Hematopoietic multipotent progenitor cell treated with erythropoietin and hydrocortisone succinate and interleukin-3 and kit ligand, for 6 days (in vitro differentiated cells): ENCODE measurements around the gene ROBO3.

ENCODE experiments used
- DNase-seq: peaks from one replicate; pipeline ENCODE4 v3.0.0-alpha.2; 2015

Gene ROBO3

DNA sequence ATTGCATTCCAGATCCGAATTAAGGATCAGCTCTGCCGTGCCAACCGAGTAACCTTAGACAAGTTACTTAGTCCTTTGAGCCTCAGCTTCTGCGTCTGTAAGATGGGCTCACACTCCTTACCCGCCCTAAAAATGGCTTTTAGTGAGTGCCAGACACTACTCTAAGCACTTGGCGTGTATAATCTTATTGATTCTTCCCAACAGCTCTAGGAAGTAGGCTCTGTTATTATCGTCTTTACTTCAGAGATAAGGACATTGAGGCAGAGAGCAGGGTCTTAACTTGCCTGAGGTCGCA, 21.7 kb upstream of the ROBO3 start:
- no peak for DNase-seq

DNA sequence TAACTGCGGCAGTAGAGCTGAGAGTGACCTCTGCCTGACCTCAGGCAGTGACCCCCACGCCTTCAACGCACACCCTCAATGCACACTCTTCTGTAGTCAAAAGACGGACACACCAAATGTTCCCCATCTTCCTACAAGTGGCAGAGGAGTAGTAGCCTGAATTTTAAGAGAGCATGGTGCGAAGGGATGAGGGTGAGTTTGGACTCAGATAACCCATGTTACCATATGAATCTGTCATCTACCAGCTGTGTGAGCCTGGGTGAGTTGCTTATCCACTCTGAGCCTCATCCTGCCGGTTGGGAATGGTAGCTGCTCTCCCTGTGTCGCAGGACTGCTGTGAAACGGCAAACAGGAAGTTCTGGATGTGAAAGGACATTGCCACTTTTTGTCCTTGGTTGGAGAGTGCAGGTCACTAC, 20.6 kb upstream of the ROBO3 start:
- no peak for DNase-seq

DNA sequence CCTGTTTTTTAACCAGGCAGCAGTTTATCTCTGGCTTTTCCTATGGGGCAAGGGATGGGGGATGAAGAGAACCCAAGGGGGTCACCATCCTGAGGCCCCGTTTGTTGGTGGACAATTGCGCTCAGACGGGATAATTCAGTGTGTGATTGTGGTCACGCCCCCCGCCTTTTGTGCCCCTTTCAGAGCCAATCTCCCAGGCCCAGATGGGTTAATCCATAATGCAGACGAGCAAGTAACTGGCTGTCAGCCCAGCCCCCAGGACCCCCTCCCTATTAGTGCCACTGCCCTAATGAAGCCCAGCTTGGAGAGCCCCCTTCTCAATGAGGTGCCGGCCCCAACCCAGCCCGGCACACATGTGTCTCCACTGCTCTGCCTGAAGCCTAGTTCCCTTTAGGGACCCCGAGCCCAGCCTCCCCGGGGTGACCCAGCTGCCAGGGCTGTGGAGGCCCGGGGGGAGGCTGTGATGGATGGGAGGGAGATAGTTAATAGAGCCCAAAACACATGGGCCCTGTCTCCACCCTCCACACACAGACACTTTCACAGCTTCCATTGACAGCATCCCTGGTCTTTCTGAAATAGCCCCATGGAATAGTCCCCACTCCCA, 19.1 kb upstream of the ROBO3 start:
- DNase-seq = no peak

DNA sequence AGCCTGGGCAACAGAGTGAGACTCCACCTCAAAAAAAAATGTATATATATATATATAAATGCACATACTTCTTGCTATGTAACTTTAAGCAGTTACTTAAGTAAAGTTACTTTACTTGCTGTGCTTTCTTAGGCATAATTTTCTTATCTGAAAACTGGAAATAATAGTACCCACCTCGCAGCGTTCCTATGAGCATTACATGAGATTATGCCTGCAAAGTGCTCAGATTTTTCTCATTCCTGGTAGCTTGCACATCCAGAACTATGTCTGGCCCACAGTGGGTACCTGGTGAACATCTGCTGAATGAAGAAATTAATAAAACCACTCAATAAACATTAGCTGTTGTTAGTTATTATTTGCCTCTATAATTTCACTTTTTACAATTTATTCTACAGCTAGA, 6.1 kb upstream of the ROBO3 start:
- no peak for DNase-seq

DNA sequence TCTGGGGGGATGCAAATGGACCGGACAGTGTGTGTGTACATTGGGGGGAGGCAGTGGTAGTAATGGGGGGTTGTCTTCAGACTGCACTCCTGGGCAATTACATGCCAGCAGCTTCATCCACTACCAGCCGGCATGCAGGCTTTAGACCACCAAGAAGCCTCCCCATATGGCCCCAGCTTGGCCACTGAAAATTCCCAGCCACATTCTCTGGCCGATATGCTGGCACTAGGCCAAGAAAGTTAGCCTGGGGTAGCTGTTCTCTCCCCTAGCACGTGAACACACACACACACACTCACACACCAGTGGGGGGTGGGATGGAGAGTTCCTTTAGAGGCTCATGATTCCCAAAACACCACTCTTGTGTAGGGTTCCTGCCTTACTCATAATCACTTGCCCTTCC, 3.6 kb upstream of the ROBO3 start:
- no peak for DNase-seq

DNA sequence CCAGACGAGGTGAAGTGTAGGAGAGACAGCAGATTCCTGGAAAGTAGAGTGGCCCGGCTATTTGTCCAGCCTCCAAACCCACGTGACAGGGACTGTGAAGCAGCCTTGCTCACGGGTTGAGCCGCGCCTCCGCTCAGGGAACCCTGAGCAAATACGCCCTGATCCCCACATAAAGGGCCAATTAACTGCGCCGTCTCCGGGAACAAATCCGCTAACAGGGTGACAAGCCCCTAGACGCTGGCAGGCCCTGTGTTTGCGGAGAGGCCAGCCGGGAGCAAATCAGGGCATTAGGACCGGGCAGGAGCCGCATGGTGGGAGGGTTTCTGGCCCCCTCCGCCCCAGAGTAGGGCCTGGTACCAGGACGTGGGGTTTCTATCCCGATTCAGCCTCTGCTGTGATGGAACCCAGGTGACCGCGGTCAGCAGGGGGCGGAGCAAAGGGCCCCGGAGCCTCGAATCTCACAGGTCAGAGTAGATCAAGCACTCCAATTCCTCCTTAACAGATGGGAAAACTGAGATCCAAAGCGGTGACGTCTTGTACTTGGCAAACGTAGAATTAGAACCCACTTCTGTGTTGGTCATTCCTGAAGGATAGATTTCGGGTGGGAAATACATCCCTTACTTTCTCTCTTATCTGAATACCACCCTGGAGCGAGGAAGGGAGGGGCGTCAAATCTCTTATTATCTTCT, 2.0 kb upstream of the ROBO3 start:
- no peak for DNase-seq

DNA sequence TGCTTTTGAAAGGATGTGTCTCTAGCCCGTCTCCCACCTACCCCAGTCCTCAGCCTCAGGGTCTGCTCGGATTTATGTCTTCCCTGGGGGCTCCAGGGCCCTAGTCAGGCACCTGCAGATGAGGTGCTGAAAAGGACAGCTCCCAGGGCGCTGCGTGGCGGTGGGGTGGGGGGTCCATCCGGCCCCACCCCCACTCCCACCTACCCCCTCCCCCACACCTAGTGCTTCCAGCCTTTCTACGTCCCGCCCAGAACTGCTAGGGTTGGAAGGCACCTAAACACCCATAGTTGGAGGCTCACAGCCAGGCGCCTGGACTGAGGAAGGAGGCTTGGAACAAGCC, 1.4 kb upstream of the ROBO3 start:
- no peak for DNase-seq

DNA sequence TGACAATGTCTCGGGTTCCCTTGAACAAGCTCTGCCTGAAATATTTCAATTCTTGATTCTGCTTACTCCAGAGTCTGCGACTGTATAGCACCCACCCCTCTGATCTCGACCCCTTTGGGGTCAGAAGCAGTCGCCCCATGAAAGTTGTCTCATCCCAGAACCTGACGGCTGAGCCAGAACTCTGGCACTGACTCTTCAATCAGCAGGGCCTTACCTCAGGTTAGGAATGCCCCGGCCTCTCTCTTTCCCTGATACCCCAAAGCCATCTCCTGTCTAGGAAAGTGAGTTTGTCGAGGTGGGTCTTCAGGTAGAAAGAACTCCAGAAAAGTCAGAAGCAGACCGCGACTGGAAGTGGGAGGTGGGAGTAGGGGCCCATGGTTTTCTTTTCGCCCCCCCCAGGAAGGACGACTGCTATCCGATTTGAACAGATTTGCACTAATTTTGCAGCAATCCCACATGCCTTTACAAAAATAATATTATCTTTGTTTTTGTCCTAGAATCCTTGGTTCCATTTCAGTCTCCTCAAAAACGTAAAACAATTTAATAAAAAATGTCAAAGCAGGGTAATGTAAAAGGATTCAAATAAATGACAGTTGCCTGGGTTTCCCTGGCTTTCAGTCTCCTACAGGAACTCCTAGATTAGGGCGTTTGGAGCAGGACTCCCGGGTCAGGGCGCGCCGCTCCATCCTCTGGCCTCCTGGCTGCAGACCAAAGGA, 898 bp upstream of the ROBO3 start:
- DNase-seq = no peak

DNA sequence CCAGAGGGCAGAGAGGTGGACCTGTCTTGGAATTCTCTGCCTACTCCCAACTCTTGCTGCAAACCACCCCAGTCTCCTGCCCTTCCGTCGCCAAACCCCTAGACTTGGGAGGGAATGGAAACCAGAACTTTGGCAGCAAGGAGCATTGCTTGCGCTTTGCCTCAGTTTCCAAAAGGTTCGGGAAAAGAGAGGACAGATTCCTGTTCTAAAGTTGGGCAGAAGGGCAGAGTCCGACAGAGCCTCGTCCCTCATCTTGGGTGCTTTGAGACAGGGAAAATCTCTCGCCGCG, 396 bp upstream of the ROBO3 start:
- no peak for DNase-seq

DNA sequence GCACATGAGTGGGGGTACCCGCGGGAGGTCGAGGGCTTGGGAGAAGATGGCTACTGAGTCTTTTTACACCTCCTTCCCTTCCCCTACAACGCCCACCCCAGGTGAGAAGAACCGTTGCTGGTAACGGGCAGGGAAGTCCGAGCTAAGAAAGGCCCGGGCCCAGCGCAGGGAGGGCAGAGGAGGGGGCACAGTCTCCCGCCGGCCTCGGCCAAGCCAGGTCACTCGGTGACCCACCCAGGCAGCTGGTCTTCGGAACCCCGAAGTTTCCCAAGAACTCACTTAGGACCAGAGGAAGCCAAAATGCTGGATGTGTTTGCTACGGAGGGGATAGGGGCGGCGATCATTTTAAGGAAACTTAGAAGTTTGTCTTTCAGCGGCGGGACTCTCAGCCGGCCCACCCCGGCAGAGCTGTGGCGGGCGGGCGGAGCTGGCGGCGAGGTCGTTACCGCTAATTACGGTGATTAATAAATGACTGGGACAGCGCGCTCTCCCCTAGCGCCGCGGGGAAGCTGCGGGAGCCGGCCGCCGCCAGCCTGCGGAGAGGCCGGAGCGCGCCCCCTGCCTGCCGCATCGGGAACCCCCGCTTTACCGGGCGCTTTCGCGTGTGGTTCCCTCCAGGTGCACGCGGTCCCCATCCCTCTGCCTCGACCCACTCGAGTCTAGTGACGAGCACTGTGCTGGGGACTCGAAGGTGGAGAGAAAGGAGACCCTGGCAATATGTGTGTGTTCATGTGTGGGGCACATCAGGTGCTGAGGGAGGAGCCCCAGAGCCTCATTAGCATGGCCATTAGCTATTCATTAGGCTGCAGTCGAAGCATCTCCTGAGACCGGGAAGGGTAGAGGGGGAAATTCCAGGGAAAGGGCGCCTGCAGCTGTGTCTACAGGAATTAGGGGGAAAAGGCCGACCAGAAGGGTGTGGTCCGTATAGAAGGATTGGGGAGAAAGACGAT, 945 bp downstream of the ROBO3 start:
- DNase-seq = peak; percentile 57

DNA sequence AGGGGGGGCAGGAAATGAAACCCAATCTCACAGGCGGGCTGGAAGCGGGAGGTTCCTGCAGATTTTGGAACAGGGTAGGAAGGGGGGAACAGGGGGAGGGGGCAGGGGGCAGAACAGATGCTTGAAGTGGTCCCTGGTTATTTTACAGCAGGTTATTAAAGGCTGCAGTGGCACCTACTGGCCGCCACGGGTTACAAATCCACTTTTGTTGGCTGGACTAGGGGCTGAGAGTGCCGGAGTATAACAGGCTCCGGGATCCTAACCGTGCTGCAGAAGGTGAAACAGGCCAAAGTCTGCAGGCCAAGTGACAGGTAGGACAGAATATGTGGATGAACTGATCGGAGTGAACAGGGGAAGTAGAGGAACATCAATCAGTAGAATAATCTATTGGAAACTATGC, 2.5 kb downstream of the ROBO3 start:
- peak; percentile 70 for DNase-seq

DNA sequence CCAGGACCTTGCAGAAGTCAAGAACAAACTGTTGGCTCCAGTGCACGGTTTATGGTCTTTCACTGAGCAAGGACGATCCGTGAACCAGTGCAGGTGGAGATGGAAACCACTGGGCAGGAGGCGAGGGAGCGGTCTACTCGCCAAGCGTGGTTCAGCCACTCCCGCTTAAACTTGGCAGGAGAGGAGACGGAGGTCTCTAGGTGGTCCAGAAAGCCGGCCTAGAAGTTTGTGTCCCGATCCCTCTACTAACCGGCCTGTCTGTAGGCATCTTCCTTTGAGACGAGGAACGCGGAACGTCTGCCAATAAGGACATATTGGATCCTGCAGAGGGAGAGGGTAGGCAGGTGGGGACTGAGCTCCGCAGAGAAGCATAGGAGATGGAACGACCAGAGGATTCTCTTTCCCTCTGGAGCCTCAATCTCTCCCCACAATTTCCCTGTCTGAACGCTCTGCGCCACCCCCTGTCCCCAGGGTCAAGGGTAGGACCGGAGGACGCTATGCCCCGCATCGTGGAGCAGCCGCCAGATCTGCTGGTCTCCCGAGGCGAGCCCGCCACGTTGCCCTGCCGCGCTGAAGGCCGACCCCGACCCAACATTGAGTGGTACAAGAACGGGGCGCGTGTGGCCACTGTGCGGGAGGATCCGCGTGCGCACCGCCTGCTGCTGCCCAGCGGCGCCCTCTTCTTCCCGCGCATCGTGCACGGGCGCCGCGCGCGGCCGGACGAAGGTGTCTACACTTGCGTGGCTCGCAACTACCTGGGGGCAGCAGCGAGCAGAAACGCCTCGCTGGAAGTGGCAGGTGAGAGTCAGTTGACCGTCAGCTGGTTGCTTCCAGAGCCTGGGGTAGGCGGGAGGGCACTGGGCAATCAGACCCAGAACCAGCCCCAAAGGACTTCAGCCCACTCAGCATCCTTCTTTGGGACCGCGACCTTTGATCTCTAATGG, 3.4 kb downstream of the ROBO3 start:
- DNase-seq = no peak

DNA sequence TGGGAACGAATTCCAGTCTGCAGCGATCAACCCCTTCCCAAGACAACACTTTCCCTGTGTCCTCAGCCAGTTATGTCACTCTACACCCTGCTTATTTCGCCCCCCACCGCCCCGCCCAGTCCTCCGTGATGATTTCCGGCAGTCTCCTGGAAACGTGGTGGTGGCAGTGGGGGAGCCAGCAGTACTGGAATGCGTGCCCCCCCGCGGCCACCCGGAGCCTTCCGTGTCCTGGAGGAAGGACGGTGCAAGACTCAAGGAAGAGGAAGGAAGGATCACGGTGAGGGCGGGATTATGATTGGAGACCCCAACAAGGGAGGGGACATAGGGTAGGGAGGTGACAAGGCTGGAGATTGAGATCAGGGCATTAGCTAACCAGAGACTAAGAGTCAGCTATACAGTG, 4.1 kb downstream of the ROBO3 start:
- no peak for DNase-seq

DNA sequence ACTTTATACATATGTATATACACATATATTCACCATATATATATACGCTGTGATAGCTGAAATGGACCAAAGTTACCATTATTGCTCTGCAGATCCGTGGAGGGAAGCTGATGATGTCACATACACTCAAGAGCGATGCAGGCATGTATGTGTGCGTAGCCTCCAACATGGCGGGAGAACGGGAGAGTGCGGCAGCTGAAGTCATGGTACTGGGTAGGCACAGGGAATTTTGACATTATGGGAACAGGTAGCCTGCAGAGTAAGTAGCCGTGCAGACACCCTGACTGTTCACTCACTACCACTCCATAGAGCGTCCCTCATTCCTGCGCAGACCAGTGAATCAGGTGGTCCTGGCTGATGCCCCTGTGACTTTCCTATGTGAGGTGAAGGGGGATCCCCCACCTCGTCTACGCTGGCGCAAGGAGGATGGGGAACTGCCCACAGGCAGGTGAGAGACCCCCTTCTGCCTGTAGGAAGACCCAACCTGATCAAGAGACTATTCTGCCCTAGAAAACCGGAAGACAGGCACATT, 4.7 kb downstream of the ROBO3 start:
- DNase-seq = no peak

DNA sequence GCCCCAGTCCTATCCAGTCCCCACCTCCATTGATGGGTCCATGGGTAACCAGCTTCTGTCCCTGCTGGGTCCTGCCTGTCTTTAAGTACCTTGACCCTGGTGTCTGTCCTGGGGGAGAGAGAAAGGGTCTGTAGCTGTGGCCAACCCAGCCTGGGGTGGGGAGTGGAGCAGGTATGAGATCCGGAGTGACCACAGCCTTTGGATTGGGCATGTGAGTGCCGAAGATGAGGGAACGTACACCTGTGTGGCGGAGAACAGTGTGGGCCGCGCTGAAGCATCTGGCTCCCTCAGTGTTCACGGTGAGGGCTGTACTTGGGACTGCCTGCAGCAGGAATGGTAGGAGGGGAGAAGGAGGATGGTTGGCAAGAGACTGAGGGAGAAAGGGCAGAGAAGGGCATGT, 5.2 kb downstream of the ROBO3 start:
- DNase-seq = no peak

DNA sequence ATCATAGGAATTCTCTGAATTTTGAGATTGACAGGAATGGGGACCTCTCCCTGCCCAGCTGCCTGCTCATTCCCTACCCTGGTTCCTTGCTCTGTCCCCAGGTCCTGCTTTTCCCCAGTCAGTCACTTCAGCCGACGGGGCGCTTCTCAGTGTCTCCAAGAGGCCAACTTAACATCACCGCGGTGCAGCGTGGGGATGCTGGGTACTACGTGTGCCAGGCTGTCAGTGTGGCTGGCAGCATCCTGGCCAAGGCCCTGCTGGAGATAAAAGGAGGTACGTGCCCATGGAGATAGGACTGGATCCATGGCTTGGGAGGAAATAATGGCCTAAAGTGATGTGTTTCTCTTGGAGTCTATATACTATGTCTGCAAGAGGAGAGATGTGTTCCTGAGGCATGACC, 7.0 kb downstream of the ROBO3 start:
- DNase-seq = no peak

DNA sequence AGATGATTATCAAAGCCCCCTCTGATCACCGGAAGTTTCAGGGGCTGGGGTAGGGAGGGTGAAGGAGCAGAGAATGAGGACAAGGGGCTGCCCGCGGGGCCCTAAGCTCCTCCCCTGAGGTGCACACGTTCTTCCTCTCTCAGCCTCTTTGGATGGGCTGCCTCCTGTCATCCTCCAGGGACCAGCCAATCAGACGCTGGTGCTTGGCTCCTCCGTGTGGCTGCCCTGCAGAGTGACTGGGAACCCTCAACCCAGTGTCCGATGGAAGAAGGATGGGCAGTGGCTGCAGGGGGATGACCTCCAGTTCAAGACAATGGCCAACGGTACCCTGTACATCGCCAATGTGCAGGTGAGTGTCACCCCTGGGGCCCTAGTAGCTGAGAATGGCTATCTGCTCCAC, 7.5 kb downstream of the ROBO3 start:
- no peak for DNase-seq

DNA sequence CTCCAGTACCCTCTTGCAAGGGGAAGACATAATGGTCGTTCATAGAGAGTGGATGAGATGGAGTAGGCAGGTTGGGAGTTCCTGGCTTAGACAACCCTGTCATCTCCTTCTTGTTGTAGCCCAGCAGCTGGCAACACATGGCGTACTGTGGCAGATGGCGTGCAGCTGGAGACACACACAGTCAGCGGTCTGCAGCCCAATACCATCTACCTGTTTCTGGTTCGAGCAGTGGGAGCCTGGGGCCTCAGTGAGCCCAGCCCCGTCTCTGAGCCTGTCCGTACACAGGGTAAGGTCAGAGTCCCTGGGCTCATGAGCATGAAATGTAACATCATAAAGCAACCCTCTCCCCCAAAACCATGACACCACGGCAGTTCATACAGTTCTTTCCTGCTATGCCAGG, 8.7 kb downstream of the ROBO3 start:
- no peak for DNase-seq

DNA sequence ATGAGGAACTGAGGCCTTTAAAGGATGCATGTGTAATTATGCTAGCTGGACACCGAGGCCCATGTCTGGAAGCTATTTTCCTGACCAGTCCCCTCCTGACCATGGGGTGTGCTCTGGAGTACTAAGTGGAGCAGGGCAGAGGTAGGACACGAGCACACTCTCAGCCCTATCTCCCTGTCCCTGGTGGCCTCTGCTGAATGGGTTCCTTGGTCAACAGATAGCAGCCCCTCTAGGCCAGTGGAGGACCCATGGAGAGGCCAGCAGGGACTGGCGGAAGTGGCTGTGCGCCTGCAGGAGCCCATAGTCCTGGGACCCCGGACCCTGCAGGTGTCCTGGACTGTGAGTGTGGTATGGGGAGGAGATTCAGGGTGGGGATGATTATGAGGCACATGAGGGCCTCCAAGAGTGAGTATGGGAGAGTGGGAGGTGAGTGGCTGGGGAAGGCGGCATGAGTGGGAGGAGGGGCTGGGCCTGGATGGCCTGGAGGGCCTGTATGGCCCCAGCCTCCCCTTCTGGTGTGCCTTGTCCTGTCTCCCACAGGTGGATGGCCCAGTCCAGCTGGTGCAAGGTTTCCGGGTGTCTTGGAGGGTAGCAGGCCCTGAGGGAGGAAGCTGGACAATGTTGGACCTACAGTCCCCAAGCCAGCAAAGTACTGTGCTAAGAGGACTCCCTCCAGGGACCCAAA, 9.5 kb downstream of the ROBO3 start:
- DNase-seq = no peak

DNA sequence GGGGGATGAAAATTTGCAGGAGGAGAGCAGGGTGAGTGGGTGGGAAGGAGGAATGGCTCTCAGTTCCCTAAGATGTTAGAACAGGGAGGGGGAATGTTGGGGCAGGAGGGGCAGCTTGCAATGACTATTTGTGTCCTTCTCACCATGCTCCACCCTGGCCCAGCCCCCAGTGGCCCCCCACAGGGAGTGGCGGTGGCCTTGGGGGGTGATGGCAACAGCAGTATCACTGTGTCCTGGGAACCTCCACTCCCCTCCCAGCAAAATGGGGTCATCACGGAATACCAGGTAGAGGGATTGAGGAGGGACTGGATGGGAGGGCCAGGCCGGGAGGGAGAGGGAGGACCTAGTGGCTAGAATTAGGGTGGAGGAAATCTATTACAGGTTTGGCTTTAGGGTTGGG, 10.2 kb downstream of the ROBO3 start:
- DNase-seq = no peak

DNA sequence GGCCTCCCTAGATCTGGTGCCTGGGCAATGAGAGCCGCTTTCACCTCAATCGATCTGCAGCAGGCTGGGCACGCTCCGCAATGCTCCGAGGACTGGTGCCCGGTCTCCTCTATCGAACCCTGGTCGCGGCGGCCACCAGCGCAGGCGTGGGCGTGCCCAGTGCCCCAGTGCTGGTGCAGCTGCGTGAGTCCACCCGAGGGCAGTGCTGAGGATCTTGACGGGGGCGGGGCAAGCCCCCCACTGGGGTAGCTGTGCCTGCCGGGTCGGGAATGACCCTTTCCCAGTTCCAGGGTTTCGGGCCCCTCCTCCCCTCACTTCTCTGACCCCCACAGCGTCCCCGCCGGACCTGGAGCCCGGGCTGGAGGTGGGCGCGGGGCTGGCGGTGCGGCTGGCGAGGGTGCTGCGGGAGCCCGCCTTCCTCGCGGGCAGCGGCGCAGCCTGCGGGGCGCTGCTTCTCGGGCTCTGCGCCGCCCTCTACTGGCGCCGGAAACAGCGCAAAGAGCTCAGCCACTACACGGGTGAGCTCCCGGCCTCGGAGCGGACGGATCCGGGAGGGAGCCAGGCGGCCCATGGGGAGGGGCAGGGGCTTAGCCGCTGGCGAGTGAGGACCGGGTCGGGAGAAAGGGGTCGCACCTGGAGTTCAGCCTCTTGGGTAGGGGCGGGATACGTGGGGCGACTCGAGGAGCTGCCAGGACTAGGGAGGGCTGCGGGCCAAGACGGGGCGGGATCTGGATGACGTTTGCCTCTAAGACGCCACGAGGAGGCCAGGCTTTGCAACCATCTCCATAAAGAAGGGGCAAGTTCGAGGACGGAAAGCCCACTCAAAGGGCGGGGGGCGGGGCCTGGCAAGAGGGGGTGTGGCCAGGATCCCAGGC, 10.9 kb downstream of the ROBO3 start:
- peak; percentile 91 for DNase-seq
